ENCODE results near the gene GLRA1. TPM values are rescaled to one million over a fixed set of nuclear protein-coding genes. Genes with fewer than 3 reads are reported as not detected.

The GLRA1 gene
- total and polyA plus RNA-seq, 2 of the 4 experiments (the other 2 are of a cell fraction): not detected

- Histone ChIP-seq H3K27ac (ENCODE audit: insufficient read depth, low read length) (no peak overlapping the region), H4K91ac (ENCODE audit: insufficient read depth, low read depth, low read length) (no peak overlapping the region), H3K56ac (ENCODE audit: extremely low read depth, insufficient read depth, low read length) (no peak overlapping the region), H3K4me3 (ENCODE audit: insufficient read depth, low read depth, low read length) (no peak overlapping the region), H3K27me3 (ENCODE audit: control insufficient read depth, insufficient read depth, low read length) (no peaks in the 10 kb centered on the region), H3K18ac (ENCODE audit: low read depth, low read length) (no peak overlapping the region), H4K5ac (ENCODE audit: low read depth, low read length) (no peak overlapping the region), H2BK120ac (ENCODE audit: low read depth, low read length) (no peak overlapping the region), H4K8ac (ENCODE audit: low read depth in 2 of 2, low read length in 2 of 2) (no peak overlapping the region), H3K23ac (ENCODE audit: low read depth, low read length) (no peak overlapping the region), H3K14ac (replicated peaks; ENCODE audit: low read depth, low read length) (no peak overlapping the region), H4K20me1 (ENCODE audit: insufficient read depth, low read length) (no peaks in the 10 kb centered on the region), H3K4ac (ENCODE audit: low read depth, low read length) (no peak overlapping the region), H2AK5ac (ENCODE audit: low read depth, low read length) (no peak overlapping the region), H2BK5ac (ENCODE audit: low read depth, low read length, poor library complexity, severe bottlenecking) (no peak overlapping the region), H3K79me1 (ENCODE audit: low read depth in 1 of 2, low read length in 2 of 2) (no peaks in the 10 kb centered on the region), H2BK20ac (ENCODE audit: low read depth, low read length) (no peak overlapping the region), H3K36me3 (ENCODE audit: control insufficient read depth, insufficient read depth, low read length) (no peaks in the 10 kb centered on the region), H3K4me2 (ENCODE audit: low read depth, low read length) (peak overlapping the region; percentile 55), H3K9ac (ENCODE audit: low read depth, low read length) (no peak overlapping the region), H2BK15ac (ENCODE audit: low read depth, low read length) (no peak overlapping the region), H3K4me1 (ENCODE audit: control insufficient read depth, insufficient read depth, low read length) (no peaks in the 10 kb centered on the region; the same call in 1 of the 2 replicates), H2AK9ac (replicated peaks; ENCODE audit: low read depth, low read length, poor library complexity) (no peak overlapping the region), H3K9me3 (ENCODE audit: control insufficient read depth, insufficient read depth, low read length) (no peaks in the 10 kb centered on the region), H3K9me1 (ENCODE audit: insufficient read depth, low read length) (no peaks in the 10 kb centered on the region), H2AFZ (replicated peaks; ENCODE audit: low read length, poor library complexity) (no peak overlapping the region)
- TF ChIP-seq MAZ (IDR thresholded peaks at IDR 0.05; ENCODE audit: borderline replicate concordance, low read depth, low read length) (no peak), SMC3 (IDR thresholded peaks at IDR 0.05; ENCODE audit: low read depth, low read length) (no peak), MXI1 (IDR thresholded peaks at IDR 0.05; ENCODE audit: borderline replicate concordance, low read depth, low read length) (no peak), MAFK (IDR thresholded peaks at IDR 0.05; ENCODE audit: low read depth, low read length) (no peak), CTCF (conservative IDR thresholded peaks at IDR 0.05; ENCODE audit: low read depth, low read length) (no peak), FOS (IDR thresholded peaks at IDR 0.05; ENCODE audit: low read depth, low read length) (no peak), NFE2L2 (IDR thresholded peaks at IDR 0.05; ENCODE audit: low read depth, low read length) (no peak), ELK1 (IDR thresholded peaks at IDR 0.05; ENCODE audit: borderline replicate concordance, low read depth, low read length) (no peak), RCOR1 (IDR thresholded peaks at IDR 0.05; ENCODE audit: insufficient replicate concordance, low read length) (no peak), CEBPB (IDR thresholded peaks at IDR 0.05; ENCODE audit: low read depth, low read length) (no peak), RAD21 (IDR thresholded peaks at IDR 0.05; ENCODE audit: low read length) (no peak), RFX5 (IDR thresholded peaks at IDR 0.05; ENCODE audit: low read depth, low read length) (no peak), POLR2A (IDR thresholded peaks at IDR 0.05; ENCODE audit: low read depth, low read length) (no peak)
- no TSS peak for BruUV-seq (replicated peaks)
- CTCF ChIA-PET: no interaction called here
- peak; percentile 81 for ATAC-seq (ENCODE audit: low read depth)
- in situ Hi-C loops (cut with MboI; ENCODE audit: low sequenced_read_pairs): no loop called here
- dilution Hi-C loops (cut with HindIII; ENCODE audit: low sequenced_read_pairs, unreplicated experiment): no loop called here
- DNase-seq: peak; percentile 51
- intact Hi-C loops (cut with micrococcal nuclease): no loop called here
- WGBS, 2 experiments (ENCODE audit: extremely low coverage in 2 of 2, insufficient read length in 1 of 2): no CpG with 5 or more reads among the region's 3 CpGs
- POLR2A ChIA-PET (ENCODE audit: unreplicated experiment): no interaction called here
Observed at GRCh38 chr5:151896031-151896691, 28.5 kb downstream of the GLRA1 start.
